Measurements from ENCODE around the gene LRFN2.

LRFN2 gene

DNA sequence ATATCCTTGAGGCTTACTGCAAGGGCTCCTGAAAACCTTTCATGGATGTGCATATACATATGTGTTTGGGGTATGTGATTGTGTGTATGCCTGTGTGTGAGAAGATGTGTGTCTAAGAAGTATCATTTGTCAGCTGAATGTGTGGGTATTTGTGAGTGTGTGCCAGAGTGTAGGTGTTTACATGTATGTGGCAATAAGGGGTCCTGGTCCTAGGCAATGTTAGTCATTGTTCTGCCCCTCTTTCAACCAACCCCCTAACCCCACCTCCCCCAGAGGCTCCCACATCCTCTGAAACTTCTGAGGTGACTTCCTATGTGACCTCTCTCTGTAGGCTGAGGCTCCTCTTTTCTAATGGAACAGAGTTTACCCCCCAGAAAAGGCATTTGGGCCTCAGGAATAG, 186.4 kb downstream of the LRFN2 start:
- Histone ChIP-seq H3K9me3 (ENCODE audit: control insufficient read depth in 1 of 2, low read length in 2 of 2) (no peaks in the 10 kb centered on the region), H3K36me3 (ENCODE audit: control insufficient read depth in 1 of 2, insufficient read depth in 2 of 2, low read length in 2 of 2) (no peaks in the 10 kb centered on the region), H3K9ac (ENCODE audit: low read depth in 1 of 2, low read length in 2 of 2) (no peak overlapping the region), H3K27ac (ENCODE audit: low read depth, low read length) (no peak overlapping the region), H3K4me3 (ENCODE audit: low read depth in 1 of 2, low read length in 2 of 2) (no peak overlapping the region), H3K4me1 (ENCODE audit: control insufficient read depth in 1 of 2, insufficient read depth in 2 of 2, low read length in 2 of 2) (peaks cover 0 to 11% of the 10 kb centered on the region in 2 donors), H3K27me3 (ENCODE audit: control insufficient read depth in 1 of 2, insufficient read depth in 2 of 2, low read length in 2 of 2) (no peaks in the 10 kb centered on the region)

GRCh38 chr6:40399888-40400457, 187.2 kb downstream of the LRFN2 start:
- H3K4me1 ChIP-seq (ENCODE audit: control insufficient read depth in 1 of 2, insufficient read depth in 2 of 2, low read length in 2 of 2) = peaks cover 0 to 11% of the 10 kb centered on the region in 2 donors
- H3K27ac ChIP-seq (ENCODE audit: low read depth, low read length) = no peak overlapping the region
- H3K4me3 ChIP-seq (ENCODE audit: low read depth in 1 of 2, low read length in 2 of 2) = no peak overlapping the region
- H3K27me3 ChIP-seq (ENCODE audit: control insufficient read depth in 1 of 2, insufficient read depth in 2 of 2, low read length in 2 of 2) = no peaks in the 10 kb centered on the region
- H3K9ac ChIP-seq (ENCODE audit: low read depth in 1 of 2, low read length in 2 of 2) = no peak overlapping the region
- no peaks in the 10 kb centered on the region for H3K9me3 ChIP-seq (ENCODE audit: control insufficient read depth in 1 of 2, low read length in 2 of 2)
- H3K36me3 ChIP-seq (ENCODE audit: control insufficient read depth in 1 of 2, insufficient read depth in 2 of 2, low read length in 2 of 2) = no peaks in the 10 kb centered on the region

GRCh38 chr6:40398810-40399477, 188.2 kb downstream of the LRFN2 start:
- Histone ChIP-seq H3K9me3 (ENCODE audit: control insufficient read depth in 1 of 2, low read length in 2 of 2) (no peaks in the 10 kb centered on the region), H3K4me1 (ENCODE audit: control insufficient read depth in 1 of 2, insufficient read depth in 2 of 2, low read length in 2 of 2) (peaks cover 0 to 11% of the 10 kb centered on the region in 2 donors), H3K9ac (ENCODE audit: low read depth in 1 of 2, low read length in 2 of 2) (no peak overlapping the region), H3K27ac (ENCODE audit: low read depth, low read length) (no peak overlapping the region), H3K36me3 (ENCODE audit: control insufficient read depth in 1 of 2, insufficient read depth in 2 of 2, low read length in 2 of 2) (no peaks in the 10 kb centered on the region), H3K4me3 (ENCODE audit: low read depth in 1 of 2, low read length in 2 of 2) (no peak overlapping the region), H3K27me3 (ENCODE audit: control insufficient read depth in 1 of 2, insufficient read depth in 2 of 2, low read length in 2 of 2) (no peaks in the 10 kb centered on the region)

DNA sequence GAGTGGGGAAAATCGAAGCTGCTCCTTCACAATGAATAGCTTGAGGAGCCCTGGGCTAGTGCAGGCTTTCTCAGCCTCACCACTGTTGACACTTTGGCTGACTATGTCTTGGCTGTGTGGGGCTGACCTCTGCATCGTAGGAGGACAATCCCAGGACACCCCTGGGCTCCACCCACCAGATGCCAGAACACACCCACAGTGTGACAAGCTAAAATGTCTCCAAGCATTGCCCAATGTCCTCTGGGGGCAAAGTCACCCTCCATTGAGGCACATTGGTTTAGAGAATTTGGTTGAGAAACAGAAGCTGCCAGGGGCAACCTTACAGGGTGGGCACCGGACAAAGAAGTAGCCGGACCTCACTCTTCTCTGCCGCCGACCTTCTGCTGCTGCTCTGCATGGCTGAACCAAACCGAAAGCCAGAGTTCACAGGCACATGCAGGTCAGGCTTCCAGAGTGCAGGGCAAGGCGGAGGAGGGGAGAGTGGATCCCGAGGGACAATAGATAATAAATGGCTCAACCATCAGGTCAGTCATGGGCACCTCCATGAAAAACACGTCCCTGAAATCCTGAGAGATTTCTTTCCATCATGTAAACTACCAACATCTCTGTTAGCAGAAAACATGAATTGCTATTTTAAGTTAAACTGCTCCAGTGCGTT, 189.0 kb downstream of the LRFN2 start:
- Histone ChIP-seq H3K4me1 (ENCODE audit: control insufficient read depth in 1 of 2, insufficient read depth in 2 of 2, low read length in 2 of 2) (peaks cover 0 to 11% of the 10 kb centered on the region in 2 donors), H3K9ac (ENCODE audit: low read depth in 1 of 2, low read length in 2 of 2) (no peak overlapping the region), H3K27ac (ENCODE audit: low read depth, low read length) (no peak overlapping the region), H3K27me3 (ENCODE audit: control insufficient read depth in 1 of 2, insufficient read depth in 2 of 2, low read length in 2 of 2) (no peaks in the 10 kb centered on the region), H3K4me3 (ENCODE audit: low read depth in 1 of 2, low read length in 2 of 2) (no peak overlapping the region), H3K36me3 (ENCODE audit: control insufficient read depth in 1 of 2, insufficient read depth in 2 of 2, low read length in 2 of 2) (no peaks in the 10 kb centered on the region), H3K9me3 (ENCODE audit: control insufficient read depth in 1 of 2, low read length in 2 of 2) (no peaks in the 10 kb centered on the region)

- no peak overlapping the region for H3K9ac ChIP-seq (ENCODE audit: low read depth in 1 of 2, low read length in 2 of 2)
- H3K27me3 ChIP-seq (ENCODE audit: control insufficient read depth in 1 of 2, insufficient read depth in 2 of 2, low read length in 2 of 2) = no peaks in the 10 kb centered on the region
- no peak overlapping the region for H3K4me3 ChIP-seq (ENCODE audit: low read depth in 1 of 2, low read length in 2 of 2)
- no peak overlapping the region for H3K27ac ChIP-seq (ENCODE audit: low read depth, low read length)
- no peaks in the 10 kb centered on the region for H3K9me3 ChIP-seq (ENCODE audit: control insufficient read depth in 1 of 2, low read length in 2 of 2)
- no peaks in the 10 kb centered on the region for H3K36me3 ChIP-seq (ENCODE audit: control insufficient read depth in 1 of 2, insufficient read depth in 2 of 2, low read length in 2 of 2)
- H3K4me1 ChIP-seq (ENCODE audit: control insufficient read depth in 1 of 2, insufficient read depth in 2 of 2, low read length in 2 of 2) = peaks cover 0 to 11% of the 10 kb centered on the region in 2 donors
These were observed 189.7 kb downstream of the LRFN2 start for GRCh38 chr6:40397287-40398033.

- H3K27ac ChIP-seq (ENCODE audit: low read depth, low read length) = no peak overlapping the region
- no peaks in the 10 kb centered on the region for H3K9me3 ChIP-seq (ENCODE audit: control insufficient read depth in 1 of 2, low read length in 2 of 2)
- no peak overlapping the region for H3K4me3 ChIP-seq (ENCODE audit: low read depth in 1 of 2, low read length in 2 of 2)
- H3K4me1 ChIP-seq (ENCODE audit: control insufficient read depth in 1 of 2, insufficient read depth in 2 of 2, low read length in 2 of 2) = peaks cover 0 to 11% of the 10 kb centered on the region in 2 donors
- no peaks in the 10 kb centered on the region for H3K36me3 ChIP-seq (ENCODE audit: control insufficient read depth in 1 of 2, insufficient read depth in 2 of 2, low read length in 2 of 2)
- no peak overlapping the region for H3K9ac ChIP-seq (ENCODE audit: low read depth in 1 of 2, low read length in 2 of 2)
- no peaks in the 10 kb centered on the region for H3K27me3 ChIP-seq (ENCODE audit: control insufficient read depth in 1 of 2, insufficient read depth in 2 of 2, low read length in 2 of 2)
These were observed 191.5 kb downstream of the LRFN2 start for GRCh38 chr6:40395698-40396076.

DNA sequence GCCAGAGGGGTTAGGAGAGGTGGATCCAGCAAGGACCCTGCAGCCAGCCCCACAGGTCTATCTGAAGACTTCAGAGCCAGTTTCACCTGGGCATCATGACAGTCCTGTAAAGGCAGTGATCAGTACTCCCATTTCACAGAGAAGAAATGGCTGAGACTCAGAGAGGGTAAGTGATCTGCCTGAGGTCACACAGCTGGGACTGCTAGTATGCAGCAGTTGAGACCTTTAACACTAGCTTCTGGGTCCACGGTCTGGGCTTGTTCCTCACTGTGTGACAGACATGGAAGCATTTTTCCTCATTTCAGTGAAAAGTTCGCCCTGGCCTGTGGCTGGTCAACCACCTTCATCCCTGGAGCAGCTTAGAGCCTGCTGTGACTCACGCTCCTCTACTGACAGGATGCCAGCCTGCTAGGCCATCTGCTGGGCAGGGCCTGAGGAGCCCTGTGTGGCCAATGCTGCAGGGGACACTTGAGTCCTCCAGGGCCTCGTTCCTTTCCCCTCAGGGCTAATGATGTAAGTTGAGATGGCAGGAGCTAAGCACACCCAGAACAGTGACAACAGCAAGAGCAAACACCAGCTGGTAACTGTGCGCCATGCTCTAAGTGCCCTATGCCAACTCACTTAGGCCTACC, 192.0 kb downstream of the LRFN2 start:
- Histone ChIP-seq H3K9me3 (ENCODE audit: control insufficient read depth in 1 of 2, low read length in 2 of 2) (no peaks in the 10 kb centered on the region), H3K9ac (ENCODE audit: low read depth in 1 of 2, low read length in 2 of 2) (no peak overlapping the region), H3K4me3 (ENCODE audit: low read depth in 1 of 2, low read length in 2 of 2) (no peak overlapping the region), H3K36me3 (ENCODE audit: control insufficient read depth in 1 of 2, insufficient read depth in 2 of 2, low read length in 2 of 2) (no peaks in the 10 kb centered on the region), H3K4me1 (ENCODE audit: control insufficient read depth in 1 of 2, insufficient read depth in 2 of 2, low read length in 2 of 2) (peaks cover 0 to 11% of the 10 kb centered on the region in 2 donors), H3K27me3 (ENCODE audit: control insufficient read depth in 1 of 2, insufficient read depth in 2 of 2, low read length in 2 of 2) (peaks cover 0 to 3% of the 10 kb centered on the region in 2 donors), H3K27ac (ENCODE audit: low read depth, low read length) (no peak overlapping the region)

- Histone ChIP-seq H3K4me3 (ENCODE audit: low read depth in 1 of 2, low read length in 2 of 2) (no peak overlapping the region), H3K9me3 (ENCODE audit: control insufficient read depth in 1 of 2, low read length in 2 of 2) (no peaks in the 10 kb centered on the region), H3K36me3 (ENCODE audit: control insufficient read depth in 1 of 2, insufficient read depth in 2 of 2, low read length in 2 of 2) (no peaks in the 10 kb centered on the region), H3K4me1 (ENCODE audit: control insufficient read depth in 1 of 2, insufficient read depth in 2 of 2, low read length in 2 of 2) (peaks cover 0 to 11% of the 10 kb centered on the region in 2 donors), H3K9ac (ENCODE audit: low read depth in 1 of 2, low read length in 2 of 2) (no peak overlapping the region), H3K27ac (ENCODE audit: low read depth, low read length) (no peak overlapping the region), H3K27me3 (ENCODE audit: control insufficient read depth in 1 of 2, insufficient read depth in 2 of 2, low read length in 2 of 2) (peaks cover 0 to 3% of the 10 kb centered on the region in 2 donors)
These were observed 192.8 kb downstream of the LRFN2 start for GRCh38 chr6:40394381-40394780.

DNA sequence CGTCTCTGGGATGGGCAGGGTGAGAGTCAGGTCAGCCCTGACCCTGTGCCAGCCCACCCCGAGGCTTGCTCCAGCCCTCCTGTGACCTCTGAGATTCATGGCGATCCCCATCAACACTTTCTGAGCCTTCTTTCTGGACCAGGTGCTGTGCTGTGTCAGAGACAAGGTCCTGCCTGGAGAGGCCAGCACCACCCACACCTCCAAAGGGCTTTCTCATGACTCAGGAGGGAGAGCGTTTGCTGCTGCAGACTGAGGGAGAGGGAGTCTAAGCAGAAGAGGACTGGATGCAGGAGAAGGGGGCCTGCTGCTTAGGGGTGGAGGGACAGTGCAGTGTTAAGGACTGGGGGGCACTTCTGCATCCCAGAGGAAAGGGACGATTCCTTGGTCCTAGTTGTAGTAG, 193.5 kb downstream of the LRFN2 start:
- no peaks in the 10 kb centered on the region for H3K36me3 ChIP-seq (ENCODE audit: control insufficient read depth in 1 of 2, insufficient read depth in 2 of 2, low read length in 2 of 2)
- peaks cover 0 to 3% of the 10 kb centered on the region in 2 donors for H3K27me3 ChIP-seq (ENCODE audit: control insufficient read depth in 1 of 2, insufficient read depth in 2 of 2, low read length in 2 of 2)
- peaks cover 0 to 11% of the 10 kb centered on the region in 2 donors for H3K4me1 ChIP-seq (ENCODE audit: control insufficient read depth in 1 of 2, insufficient read depth in 2 of 2, low read length in 2 of 2)
- H3K9me3 ChIP-seq (ENCODE audit: control insufficient read depth in 1 of 2, low read length in 2 of 2) = no peaks in the 10 kb centered on the region
- no peak overlapping the region for H3K9ac ChIP-seq (ENCODE audit: low read depth in 1 of 2, low read length in 2 of 2)
- H3K27ac ChIP-seq (ENCODE audit: low read depth, low read length) = no peak overlapping the region
- no peak overlapping the region for H3K4me3 ChIP-seq (ENCODE audit: low read depth in 1 of 2, low read length in 2 of 2)
